Endometrial microvascular endothelial cells (primary cell): ENCODE measurements around the gene PCDHGA8. TPM values are rescaled to one million over a fixed set of nuclear protein-coding genes. Genes with fewer than 3 reads are reported as not detected.
"Not testable (repeated sequence)": the region's sequence is repeated elsewhere in the genome, so short reads cannot be mapped to it uniquely, and the experiment has no call there.

Experiments used
- in situ Hi-C: cut with HindIII; loops from 2 replicates; pipeline ENCODE4 v1.10.0; 2017; ENCODE audit warnings: low sequenced_read_pairs, low pct_unique_long_range_greater_than_20kb; ENCODE audit errors: inconsistent ontology term
- total RNA-seq: library from RNA; depleted of rRNA; stranded (reverse); fragments of >200 nt; gene quantifications from one replicate; pipeline ENCODE4 v1.2.3, GENCODE V29; 2015; ENCODE audit errors: inconsistent ontology term

Gene PCDHGA8
- total RNA-seq, 1 donor from 2014 or later, result under 0.01 TPM

GRCh38 chr5:141394401-141395187, 2.2 kb downstream of the PCDHGA8 start:
- in situ Hi-C loops, result not testable (repeated sequence)

GRCh38 chr5:141397756-141398551, 5.5 kb downstream of the PCDHGA8 start, which contains the start of gene PCDHGB5:
PCDHGB5 (plus strand) TSS chr5:141397947; CDS start chr5:141398128, 181 bp downstream.
- in situ Hi-C loops, result not testable (repeated sequence)

- in situ Hi-C loops, result no loop called here
Measured at GRCh38 chr5:141398608-141399007, 6.2 kb downstream of the PCDHGA8 start.

- in situ Hi-C loops, result no loop called here
Measured at GRCh38 chr5:141399555-141400258, 7.3 kb downstream of the PCDHGA8 start.

GRCh38 chr5:141402553-141403243, 10.3 kb downstream of the PCDHGA8 start, which contains the start of gene PCDHGA9:
PCDHGA9 (plus strand) TSS chr5:141402778; CDS start chr5:141402953, 175 bp downstream.
- in situ Hi-C loops, result no loop called here

- in situ Hi-C loops, result no loop called here
Measured at GRCh38 chr5:141403387-141403786, 11.0 kb downstream of the PCDHGA8 start.

- in situ Hi-C loops, result not testable (repeated sequence)
Measured at GRCh38 chr5:141407790-141408505, 15.5 kb downstream of the PCDHGA8 start, which contains the start of gene PCDHGB6. PCDHGB6 (plus strand) TSS chr5:141408021; CDS start chr5:141408203, 182 bp downstream.

GRCh38 chr5:141409598-141410306, 17.3 kb downstream of the PCDHGA8 start:
- in situ Hi-C loops, result no loop called here

- in situ Hi-C loops, result no loop called here
Measured at GRCh38 chr5:141411575-141411974, 19.1 kb downstream of the PCDHGA8 start.

- in situ Hi-C loops, result no loop called here
Measured at GRCh38 chr5:141412854-141413539, 20.6 kb downstream of the PCDHGA8 start, which contains the start of gene PCDHGA10. PCDHGA10 (plus strand) TSS chr5:141412987; CDS start chr5:141413176, 189 bp downstream.

- in situ Hi-C loops, result no loop called here
Measured at GRCh38 chr5:141413540-141414069, 21.2 kb downstream of the PCDHGA8 start.

- in situ Hi-C loops, result not testable (repeated sequence)
Measured at GRCh38 chr5:141414548-141415274, 22.3 kb downstream of the PCDHGA8 start.

- in situ Hi-C loops, result not testable (repeated sequence)
Measured at GRCh38 chr5:141415275-141415618, 22.8 kb downstream of the PCDHGA8 start.

- in situ Hi-C loops, result not testable (repeated sequence)
Measured at GRCh38 chr5:141417494-141418172, 25.2 kb downstream of the PCDHGA8 start, which contains the start of gene PCDHGB7. PCDHGB7 (plus strand) TSS chr5:141417677; CDS start chr5:141417860, 183 bp downstream.
